H9 (cell line): ENCODE results near the gene CKM. TPM values are rescaled to one million over a fixed set of nuclear protein-coding genes. Genes with fewer than 3 reads are reported as not detected.
A peak's percentile ranks its signal among the peaks of the same experiment; 100 is the strongest.

Experiments used
- DNase-seq: peaks from one replicate; pipeline ENCODE4 v3.0.0-alpha.2; 2017
- H2AFZ ChIP-seq: one replicate; pipeline ENCODE4 v1.6.1; 2013; ENCODE audit warnings: mild to moderate bottlenecking, low read length, control low read depth, moderate library complexity
- H2AK5ac ChIP-seq: 2 replicates; pipeline ENCODE4 v1.6.1; 2013; ENCODE audit warnings: low read length, control low read depth, mixed read lengths; ENCODE audit not compliant: insufficient read length
- H2BK120ac ChIP-seq: one replicate; pipeline ENCODE4 v1.6.1; 2013; ENCODE audit warnings: low read depth, mild to moderate bottlenecking, low read length, control low read depth, inconsistent platforms; ENCODE audit not compliant: poor library complexity, severe bottlenecking
- H2BK12ac ChIP-seq: 2 replicates; pipeline ENCODE4 v1.6.1; 2013; ENCODE audit warnings: low read length, control low read depth, mixed read lengths, low read depth; ENCODE audit not compliant: insufficient read length
- H2BK15ac ChIP-seq: 2 replicates; pipeline ENCODE4 v1.6.1; 2013; ENCODE audit warnings: low read depth, low read length, control low read depth
- H2BK20ac ChIP-seq: one replicate; pipeline ENCODE4 v1.6.1; 2013; ENCODE audit warnings: low read depth, mild to moderate bottlenecking, low read length, control low read depth, inconsistent platforms; ENCODE audit not compliant: poor library complexity, severe bottlenecking
- H2BK5ac ChIP-seq: 2 replicates; pipeline ENCODE4 v1.6.1; 2013; ENCODE audit warnings: low read length, control low read depth, mixed read lengths; ENCODE audit not compliant: insufficient read length
- H3K14ac ChIP-seq: 2 replicates; pipeline ENCODE4 v1.6.1; 2013; ENCODE audit warnings: low read length, control low read depth; ENCODE audit not compliant: insufficient read depth
- H3K18ac ChIP-seq: 2 replicates; pipeline ENCODE4 v1.6.1; 2013; ENCODE audit warnings: low read depth, mild to moderate bottlenecking, mixed read lengths, low read length, control low read depth; ENCODE audit not compliant: insufficient read length
- H3K23ac ChIP-seq: 2 replicates; pipeline ENCODE4 v1.6.1; 2013; ENCODE audit warnings: low read length, control low read depth, mixed read lengths, low read depth; ENCODE audit not compliant: insufficient read length
- H3K23me2 ChIP-seq: 2 replicates; pipeline ENCODE4 v1.6.1; 2013; ENCODE audit warnings: low read depth, mild to moderate bottlenecking, mixed read lengths, low read length, control low read depth; ENCODE audit not compliant: insufficient read length, poor library complexity, severe bottlenecking
- H3K27ac ChIP-seq: 2 replicates; pipeline ENCODE4 v1.5.1; 2013; ENCODE audit warnings: low read length, control low read depth, mixed read lengths, low read depth; ENCODE audit not compliant: insufficient read length
- H3K27me3 ChIP-seq: 2 replicates; pipeline ENCODE4 v1.6.1; 2013; ENCODE audit warnings: low read length, control low read depth, inconsistent platforms; ENCODE audit not compliant: insufficient read depth
- H3K4ac ChIP-seq: 2 replicates; pipeline ENCODE4 v1.6.1; 2013; ENCODE audit warnings: low read depth, mild to moderate bottlenecking, control low read depth, inconsistent platforms, low read length, moderate library complexity
- H3K4me1 ChIP-seq: 2 replicates; pipeline ENCODE4 v1.6.1; 2013; ENCODE audit warnings: low read length, control low read depth, inconsistent platforms; ENCODE audit not compliant: insufficient read depth
- H3K4me2 ChIP-seq: 2 replicates; pipeline ENCODE4 v1.6.1; 2013; ENCODE audit warnings: low read length, control low read depth, mixed read lengths; ENCODE audit not compliant: insufficient read length, insufficient read depth
- H3K56ac ChIP-seq: 2 replicates; pipeline ENCODE4 v1.6.1; 2013; ENCODE audit warnings: low read depth, mild to moderate bottlenecking, mixed read lengths, low read length, control low read depth; ENCODE audit not compliant: insufficient read length
- H3K79me1 ChIP-seq: 2 replicates; pipeline ENCODE4 v1.6.1; 2013; ENCODE audit warnings: low read depth, mild to moderate bottlenecking, moderate library complexity, low read length, control low read depth, inconsistent platforms; ENCODE audit not compliant: insufficient read depth, poor library complexity, severe bottlenecking
- H3K79me2 ChIP-seq: 2 replicates; pipeline ENCODE4 v1.6.1; 2013; ENCODE audit warnings: low read length, control low read depth, inconsistent platforms; ENCODE audit not compliant: insufficient read depth
- H3K9ac ChIP-seq: 2 replicates; pipeline ENCODE4 v1.6.1; 2013; ENCODE audit warnings: low read length, control low read depth, mixed read lengths; ENCODE audit not compliant: insufficient read length; ENCODE audit errors: extremely low read depth
- H3K9me3 ChIP-seq: one replicate; pipeline ENCODE4 v1.6.1; 2013; ENCODE audit warnings: low read depth, low read length, inconsistent platforms; ENCODE audit not compliant: control insufficient read depth
- H3T11ph ChIP-seq: one replicate; pipeline ENCODE4 v1.6.1; 2013; ENCODE audit warnings: mild to moderate bottlenecking, low read length, control low read depth, inconsistent platforms
- H4K20me1 ChIP-seq: one replicate; pipeline ENCODE4 v1.6.1; 2013; ENCODE audit not compliant: control insufficient read depth, insufficient read length, insufficient read depth
- H4K5ac ChIP-seq: 2 replicates; pipeline ENCODE4 v1.6.1; 2013; ENCODE audit warnings: low read depth, mild to moderate bottlenecking, mixed read lengths, low read length, control low read depth; ENCODE audit not compliant: insufficient read length
- H4K8ac ChIP-seq: replicated peaks from 2 replicates; pipeline ENCODE4 v1.6.1; 2013; ENCODE audit warnings: low read length, control low read depth, mixed read lengths, low read depth; ENCODE audit not compliant: insufficient read length
- H4K91ac ChIP-seq: 2 replicates; pipeline ENCODE4 v1.6.1; 2013; ENCODE audit warnings: low read depth, mild to moderate bottlenecking, moderate library complexity, mixed read lengths, low read length, control low read depth; ENCODE audit not compliant: insufficient read length
- H3K27ac Mint-ChIP-seq, 3 experiments: 2 replicates in 2 of 3; 3 replicates in 1 of 3; pipeline ENCODE4 v1.8.0; 2020 to 2021; ENCODE audit warnings: mixed read lengths in 3 of 3, mild to moderate bottlenecking in 1 of 3, moderate library complexity in 1 of 3
- H3K27me3 Mint-ChIP-seq: 2 replicates; pipeline ENCODE4 v1.8.0; 2021; ENCODE audit warnings: low read depth, mild to moderate bottlenecking, moderate library complexity, mixed read lengths
- H3K36me3 Mint-ChIP-seq, 3 experiments: 2 replicates in 2 of 3; 3 replicates in 1 of 3; pipeline ENCODE4 v1.8.0; 2020 to 2021; ENCODE audit warnings: low read depth in 3 of 3, mixed read lengths in 3 of 3; ENCODE audit not compliant: insufficient read depth in 1 of 3
- H3K4me1 Mint-ChIP-seq, 2 experiments: 2 replicates each; pipeline ENCODE4 v1.8.0; 2020; ENCODE audit warnings: mixed read lengths in 2 of 2
- H3K4me3 Mint-ChIP-seq, 2 experiments: 2 replicates in 1 of 2; 3 replicates in 1 of 2; pipeline ENCODE4 v1.8.0; 2020 to 2021; ENCODE audit warnings: mild to moderate bottlenecking in 2 of 2, mixed read lengths in 2 of 2, moderate library complexity in 1 of 2
- H3K9me3 Mint-ChIP-seq, 2 experiments: 2 replicates in 1 of 2; 3 replicates in 1 of 2; pipeline ENCODE4 v1.8.0; 2020; ENCODE audit warnings: mild to moderate bottlenecking in 2 of 2, mixed read lengths in 2 of 2, moderate library complexity in 1 of 2
- CTCF ChIP-seq: fragments of 200-600 bp; sonication (generic); conservative IDR thresholded peaks from 3 replicates; pipeline ENCODE4 v1.8.0; 2021; ENCODE audit warnings: antibody characterized with exemption, mild to moderate bottlenecking
- WGBS: extraction: QIAGEN DNeasy Blood & Tissue Kit; methylation state at CpG from one replicate; pipeline ENCODE4 v1.1.7; 2013; ENCODE audit warnings: missing lambda C conversion rate, low lambda C conversion rate, mixed read lengths; ENCODE audit not compliant: insufficient read length; ENCODE audit errors: extremely low coverage; 5-methylcytosine and 5-hydroxymethylcytosine counted together
- total RNA-seq: library from RNA; stranded (reverse); gene quantifications from 2 replicates; pipeline ENCODE4 v1.2.1, GENCODE V29; 2021

The CKM gene
- total RNA-seq, 1 experiment from 2014 or later, result not detected

GRCh38 chr19:45331411-45331810 is 8.7 kb upstream of the CKM start:
- Histone ChIP-seq H3K4me1 (no peaks in the 10 kb centered on the region), H4K20me1 (no peaks in the 10 kb centered on the region), H3K79me2 (no peaks in the 10 kb centered on the region), H2AFZ (no peak overlapping the region), H2BK20ac (no peak overlapping the region), H4K5ac (no peak overlapping the region), H2AK5ac (no peak overlapping the region), H3K4me2 (no peak overlapping the region), H3K23me2 (no peaks in the 10 kb centered on the region), H3K4ac (no peak overlapping the region), H3K23ac (no peak overlapping the region), H4K8ac (no peak overlapping the region), H3K56ac (no peak overlapping the region), H3K9ac (no peak overlapping the region), H3K14ac (no peak overlapping the region), H3K79me1 (no peaks in the 10 kb centered on the region), H2BK5ac (no peak overlapping the region), H3K27me3 (no peaks in the 10 kb centered on the region), H4K91ac (no peak overlapping the region), H3T11ph (no peak overlapping the region), H2BK15ac (no peak overlapping the region), H3K18ac (no peak overlapping the region), H2BK12ac (no peak overlapping the region), H3K9me3 (no peaks in the 10 kb centered on the region), H3K27ac (no peak overlapping the region), H2BK120ac (no peak overlapping the region)
- Mint-ChIP-seq H3K36me3 (no peaks in the 10 kb centered on the region), H3K4me3 (no peak overlapping the region), H3K4me1 (peaks cover under 1 to 6% of the 10 kb centered on the region in 2 experiments), H3K27ac (peak overlapping the region in 1 of 3 experiments; percentile 72; a peak in 1 of 7 replicates), H3K9me3 (no peaks in the 10 kb centered on the region; a peak in 1 of 5 replicates), H3K27me3 (peaks cover 17% of the 10 kb centered on the region)
- peak; percentile 55 for DNase-seq
- no peak for TF ChIP-seq CTCF
- WGBS, result no CpG with 5 or more reads among the region's 7 CpGs
